ENCODE results near the gene FGF3.

The FGF3 gene

DNA sequence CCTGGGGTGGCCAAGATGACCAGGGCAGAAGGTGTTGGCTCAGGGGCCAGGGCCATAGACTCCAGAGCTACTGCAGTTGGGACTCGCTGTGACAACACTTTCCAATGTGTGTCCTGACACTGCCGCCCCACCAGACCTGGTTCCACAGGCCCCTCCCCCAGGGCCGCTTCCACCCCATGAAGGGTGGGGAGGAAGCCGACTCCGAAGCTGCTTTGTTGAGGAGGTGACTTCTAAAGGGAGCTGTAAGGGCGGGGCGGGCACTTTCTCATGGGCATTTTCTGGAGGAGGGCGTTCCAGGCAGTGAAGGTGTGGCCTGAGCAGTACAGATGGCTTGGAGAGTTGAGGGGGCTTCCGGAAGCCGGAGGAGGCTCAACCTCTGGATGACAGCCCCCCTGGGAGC lies 6.3 kb downstream of the FGF3 start:
- TF ChIP-seq TAF1 (IDR thresholded peaks at IDR 0.05; ENCODE audit: borderline replicate concordance, insufficient read depth, low read length) (no peak), POLR2AphosphoS5 (IDR thresholded peaks at IDR 0.05; ENCODE audit: low read depth, low read length) (no peak), FOXP2 (optimal IDR thresholded peaks at IDR 0.05; ENCODE audit: borderline replicate concordance, extremely low read depth, extremely low read length, insufficient read depth) (no peak), SIN3A (IDR thresholded peaks at IDR 0.05; ENCODE audit: borderline replicate concordance, insufficient read depth, low read length) (no peak)
- TF ChIP-seq, protein P1, sequence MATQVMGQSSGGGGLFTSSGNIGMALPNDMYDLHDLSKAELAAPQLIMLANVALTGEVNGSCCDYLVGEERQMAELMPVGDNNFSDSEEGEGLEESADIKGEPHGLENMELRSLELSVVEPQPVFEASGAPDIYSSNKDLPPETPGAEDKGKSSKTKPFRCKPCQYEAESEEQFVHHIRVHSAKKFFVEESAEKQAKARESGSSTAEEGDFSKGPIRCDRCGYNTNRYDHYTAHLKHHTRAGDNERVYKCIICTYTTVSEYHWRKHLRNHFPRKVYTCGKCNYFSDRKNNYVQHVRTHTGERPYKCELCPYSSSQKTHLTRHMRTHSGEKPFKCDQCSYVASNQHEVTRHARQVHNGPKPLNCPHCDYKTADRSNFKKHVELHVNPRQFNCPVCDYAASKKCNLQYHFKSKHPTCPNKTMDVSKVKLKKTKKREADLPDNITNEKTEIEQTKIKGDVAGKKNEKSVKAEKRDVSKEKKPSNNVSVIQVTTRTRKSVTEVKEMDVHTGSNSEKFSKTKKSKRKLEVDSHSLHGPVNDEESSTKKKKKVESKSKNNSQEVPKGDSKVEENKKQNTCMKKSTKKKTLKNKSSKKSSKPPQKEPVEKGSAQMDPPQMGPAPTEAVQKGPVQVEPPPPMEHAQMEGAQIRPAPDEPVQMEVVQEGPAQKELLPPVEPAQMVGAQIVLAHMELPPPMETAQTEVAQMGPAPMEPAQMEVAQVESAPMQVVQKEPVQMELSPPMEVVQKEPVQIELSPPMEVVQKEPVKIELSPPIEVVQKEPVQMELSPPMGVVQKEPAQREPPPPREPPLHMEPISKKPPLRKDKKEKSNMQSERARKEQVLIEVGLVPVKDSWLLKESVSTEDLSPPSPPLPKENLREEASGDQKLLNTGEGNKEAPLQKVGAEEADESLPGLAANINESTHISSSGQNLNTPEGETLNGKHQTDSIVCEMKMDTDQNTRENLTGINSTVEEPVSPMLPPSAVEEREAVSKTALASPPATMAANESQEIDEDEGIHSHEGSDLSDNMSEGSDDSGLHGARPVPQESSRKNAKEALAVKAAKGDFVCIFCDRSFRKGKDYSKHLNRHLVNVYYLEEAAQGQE (IDR thresholded peaks at IDR 0.05; ENCODE audit: insufficient read depth in 1 of 2, low read depth in 2 of 2, low read length in 2 of 2) = no peak

DNA sequence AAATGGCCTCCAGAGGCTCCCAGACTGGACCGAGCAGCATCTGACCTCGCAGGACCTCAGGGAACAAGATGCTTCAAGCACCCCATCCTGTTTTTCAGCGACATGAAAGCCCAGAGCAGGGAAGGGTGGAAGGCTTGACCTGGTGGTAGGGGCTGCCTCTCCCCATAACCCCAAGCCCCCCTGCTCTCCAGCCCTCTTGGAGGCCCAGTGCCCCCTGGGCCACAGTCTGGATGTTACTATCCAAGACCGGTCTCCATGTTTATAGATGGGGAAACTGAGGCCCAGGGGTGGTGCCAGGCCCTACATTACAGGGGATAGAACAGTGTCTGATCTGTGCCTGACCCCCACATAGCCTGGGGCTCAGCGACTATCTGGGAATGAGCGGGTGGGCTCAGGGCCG lies 7.0 kb downstream of the FGF3 start:
- TF ChIP-seq FOXP2 (optimal IDR thresholded peaks at IDR 0.05; ENCODE audit: borderline replicate concordance, extremely low read depth, extremely low read length, insufficient read depth) (no peak), TAF1 (IDR thresholded peaks at IDR 0.05; ENCODE audit: borderline replicate concordance, insufficient read depth, low read length) (no peak), SIN3A (IDR thresholded peaks at IDR 0.05; ENCODE audit: borderline replicate concordance, insufficient read depth, low read length) (no peak), POLR2AphosphoS5 (IDR thresholded peaks at IDR 0.05; ENCODE audit: low read depth, low read length) (no peak)
- TF ChIP-seq, protein P1 (IDR thresholded peaks at IDR 0.05; ENCODE audit: insufficient read depth in 1 of 2, low read depth in 2 of 2, low read length in 2 of 2) = no peak

DNA sequence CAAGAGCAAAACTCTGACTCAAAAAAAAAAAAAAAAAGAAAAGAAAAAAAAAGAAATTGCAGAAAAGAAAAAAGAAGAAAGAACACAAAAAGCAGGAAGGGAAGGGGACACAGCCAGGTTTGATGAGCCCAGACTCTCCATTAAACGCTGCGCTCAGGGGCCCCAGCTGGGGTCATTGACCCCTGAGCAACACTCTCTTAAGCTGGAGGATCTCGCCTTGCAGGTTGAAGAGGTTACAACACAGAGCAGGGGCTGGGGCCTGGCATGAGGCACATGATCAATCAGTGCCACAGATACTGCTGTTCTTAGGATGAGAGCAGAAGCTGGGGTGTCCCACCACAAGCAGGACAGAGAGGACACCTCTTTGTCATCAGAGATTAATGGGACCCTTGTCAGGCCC lies 7.8 kb downstream of the FGF3 start:
- no peak for TF ChIP-seq SIN3A (IDR thresholded peaks at IDR 0.05; ENCODE audit: borderline replicate concordance, insufficient read depth, low read length)
- TF ChIP-seq FOXP2 (optimal IDR thresholded peaks at IDR 0.05; ENCODE audit: borderline replicate concordance, extremely low read depth, extremely low read length, insufficient read depth) = no peak

DNA sequence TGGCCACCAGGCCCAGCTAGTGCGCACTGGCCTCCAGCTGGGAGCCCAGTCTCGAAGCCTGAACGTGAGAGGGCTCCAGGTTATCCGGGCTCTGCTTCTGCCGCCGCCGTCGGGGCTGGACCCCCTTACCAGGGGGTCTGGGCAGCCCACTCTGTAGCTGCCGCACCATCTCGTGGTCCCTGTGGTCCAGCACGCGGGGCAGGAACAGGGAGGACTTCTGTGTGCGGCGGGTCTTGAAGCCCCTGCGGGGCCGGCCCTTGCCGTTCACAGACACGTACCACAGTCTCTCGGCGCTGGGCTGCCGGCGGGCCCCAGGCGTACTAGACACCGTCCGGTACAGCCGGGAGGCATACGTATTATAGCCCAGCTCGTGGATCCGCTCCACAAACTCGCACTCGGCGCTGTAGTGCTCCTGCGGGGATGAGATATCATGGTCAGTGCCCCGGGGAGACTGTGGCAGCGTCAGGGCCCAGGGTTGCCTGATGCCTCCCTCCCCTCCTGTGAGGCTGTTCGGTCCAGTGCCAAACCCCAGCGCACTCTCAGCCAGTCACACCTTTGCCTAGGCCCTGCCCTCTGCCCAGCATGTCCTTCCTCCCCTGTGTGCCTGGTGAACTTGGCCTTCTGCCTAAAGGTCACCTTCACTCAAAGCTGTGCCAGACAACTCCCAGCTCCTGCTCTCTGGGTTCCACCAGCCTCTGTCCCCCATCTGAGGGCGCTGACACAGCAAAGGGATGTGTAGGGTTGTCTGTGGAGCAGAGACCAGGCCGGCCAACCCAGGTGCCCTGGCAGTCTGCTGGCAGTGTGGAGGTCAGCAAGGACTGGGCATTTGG lies 8.7 kb downstream of the FGF3 start:
- TF ChIP-seq SIN3A (IDR thresholded peaks at IDR 0.05; ENCODE audit: borderline replicate concordance, insufficient read depth, low read length) (no peak), TAF1 (IDR thresholded peaks at IDR 0.05; ENCODE audit: borderline replicate concordance, insufficient read depth, low read length) (no peak), POLR2AphosphoS5 (IDR thresholded peaks at IDR 0.05; ENCODE audit: low read depth, low read length) (no peak), FOXP2 (optimal IDR thresholded peaks at IDR 0.05; ENCODE audit: borderline replicate concordance, extremely low read depth, extremely low read length, insufficient read depth) (no peak)
- TF ChIP-seq, protein P1 (IDR thresholded peaks at IDR 0.05; ENCODE audit: insufficient read depth in 1 of 2, low read depth in 2 of 2, low read length in 2 of 2) = no peak

DNA sequence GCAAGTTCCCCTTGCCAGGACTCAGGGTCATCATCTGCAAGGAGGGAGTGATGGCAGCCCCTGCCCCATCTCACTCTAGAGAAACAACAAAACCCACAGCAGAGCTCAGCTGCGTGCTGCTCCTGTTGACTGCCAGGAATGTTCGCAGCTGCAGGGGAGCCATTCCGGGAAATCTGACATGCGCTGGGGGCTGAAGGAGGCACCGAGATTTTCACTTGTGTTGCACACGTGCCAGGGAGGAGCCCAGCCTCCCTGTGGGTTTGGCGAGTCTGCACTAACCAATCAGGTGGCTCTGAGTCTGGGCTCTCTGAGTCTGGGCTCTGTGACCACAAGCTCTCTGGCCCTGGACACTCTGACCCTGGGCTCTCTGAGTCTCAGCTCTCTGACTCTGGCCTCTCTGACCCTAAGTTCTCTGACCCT lies 10.5 kb downstream of the FGF3 start:
- TF ChIP-seq, protein P1 (IDR thresholded peaks at IDR 0.05; ENCODE audit: insufficient read depth in 1 of 2, low read depth in 2 of 2, low read length in 2 of 2) = no peak
- TF ChIP-seq FOXP2 (optimal IDR thresholded peaks at IDR 0.05; ENCODE audit: borderline replicate concordance, extremely low read depth, extremely low read length, insufficient read depth) = no peak
- TF ChIP-seq TAF1 (IDR thresholded peaks at IDR 0.05; ENCODE audit: borderline replicate concordance, insufficient read depth, low read length) = no peak
- no peak for TF ChIP-seq POLR2AphosphoS5 (IDR thresholded peaks at IDR 0.05; ENCODE audit: low read depth, low read length)
- TF ChIP-seq SIN3A (IDR thresholded peaks at IDR 0.05; ENCODE audit: borderline replicate concordance, insufficient read depth, low read length) = no peak

Measured in PFSK-1 (cell line).